ENCODE data around the gene SCAMP2. TPM values are rescaled to one million over a fixed set of nuclear protein-coding genes. Genes with fewer than 3 reads are reported as not detected.

The SCAMP2 gene
- total and polyA plus RNA-seq, 2 donors (not counting 1 experiment from before 2014, with no cell fraction given): 85.1 to 105 TPM

- H3K79me2 ChIP-seq (ENCODE audit: control insufficient read depth, insufficient read depth, low read length): peaks cover 14% of the 10 kb centered on the region
- H3K27me3 ChIP-seq (replicated peaks in 1 of 4; ENCODE audit: control extremely low read depth in 1 of 4, control insufficient read depth in 3 of 4, insufficient read depth in 4 of 4, low read length in 3 of 4): no peaks in the 10 kb centered on the region
- peak within 1 kb of the TSS; percentile 83 for H3K9ac ChIP-seq (ENCODE audit: low read length)
- Mint-ChIP-seq H3K4me1 (peaks cover 45% of the 10 kb centered on the region), H3K4me3 (peak within 1 kb of the TSS; percentile 98), H3K27ac (peak within 1 kb of the TSS; percentile 98), H3K9me3 (ENCODE audit: insufficient read depth) (no peaks in the 10 kb centered on the region), H3K27me3 (no peaks in the 10 kb centered on the region)
- H3K27ac ChIP-seq (ENCODE audit: low read length in 2 of 2): peak within 1 kb of the TSS; percentile 48 to 79
- ChIA-PET CTCF (interaction anchor here (0.6 to 1.9 kb wide), 15 partner anchors 9 to 272 kb away, joined by 3 to 12 read pairs (median 4); partner anchors contain the start of gene COX5A), POLR2A (interaction anchor here (0.6 to 1.9 kb wide), 5 partner anchors 12 to 268 kb away, joined by 3 to 8 read pairs (median 3); partner anchors contain the start of gene MPI)
- peak within 1 kb of the TSS; percentile 97 for H2AFZ ChIP-seq (ENCODE audit: insufficient read depth, low read depth, low read length, poor library complexity, severe bottlenecking)
- TF ChIP-seq CTCF (IDR thresholded peaks at IDR 0.05): no peak
- TF ChIP-seq EZH2 (IDR thresholded peaks at IDR 0.05; ENCODE audit: borderline replicate concordance, insufficient read depth, low read depth, low read length, poor library complexity, severe bottlenecking): no peak
- H4K20me1 ChIP-seq (ENCODE audit: control insufficient read depth, insufficient read depth, low read length, poor library complexity, severe bottlenecking): peaks cover under 1% of the 10 kb centered on the region
- H3K4me1 ChIP-seq (ENCODE audit: control insufficient read depth in 2 of 2, insufficient read depth in 2 of 2, low read length in 2 of 2): peaks cover 19 to 23% of the 10 kb centered on the region in 2 donors
- DNase-seq (peak; percentile 86), ATAC-seq (ENCODE audit: low read depth) (peak; percentile 90)
- peak within 1 kb of the TSS; percentile 89 for H3K4me2 ChIP-seq (replicated peaks; ENCODE audit: low read depth, low read length, poor library complexity, severe bottlenecking)
- peak within 1 kb of the TSS; percentile 73 to 89 (median 85) for H3K4me3 ChIP-seq (ENCODE audit: control extremely low read depth in 1 of 5, extremely low read depth in 1 of 5, insufficient read depth in 1 of 5, low read depth in 2 of 5, low read length in 4 of 5)
- under 1% methylated on average over 74 of the region's 74 CpGs for WGBS (ENCODE audit: insufficient coverage)
- peaks cover 0 to 27% of the 10 kb centered on the region in 2 experiments for H3K36me3 ChIP-seq (replicated peaks in 1 of 2; ENCODE audit: control extremely low read depth in 1 of 2, control insufficient read depth in 1 of 2, extremely low read depth in 1 of 2, insufficient read depth in 2 of 2, low read length in 1 of 2)
- no peaks in the 10 kb centered on the region for H3K9me3 ChIP-seq (ENCODE audit: control extremely low read depth in 1 of 3, control insufficient read depth in 2 of 3, insufficient read depth in 1 of 3, low read length in 2 of 3)
- intact Hi-C loops (cut with micrococcal nuclease): loop anchor here (1.0 kb wide), 4 partner anchors 17 to 63 kb away; partner anchors contain the start of genes COX5A, SCAMP2 and ULK3
Measured at GRCh38 chr15:74906450-74907162, 33.4 kb upstream of the SCAMP2 start, which contains the start of gene FAM219B. Gene FAM219B, minus strand, starts transcription at chr15:74906851. Its CDS starts 51 bp downstream, at chr15:74906800.

Measured in B cell (primary cell).